Adrenal gland (tissue), 5 donors: ENCODE results near the gene P4HA2.

Experiments
- POLR2A ChIP-seq, 2 donors: fragments of 450-650 bp; IDR thresholded peaks; one replicate each; pipeline ENCODE4 v1.6.1; 2017; ENCODE audit warnings: antibody characterized with exemption in 2 of 2, mild to moderate bottlenecking in 2 of 2, moderate library complexity in 1 of 2
- TF ChIP-seq, protein P1 (sequence below), 6 experiments: fragments of 450-650 bp in 4 of 6; fragments of 200-600 bp in 2 of 6; sonication (generic) in 1 of 6; IDR thresholded peaks; 1 replicate in 5 of 6; 2 replicates in 1 of 6; pipeline versions ENCODE4 v1.5.1 to v1.8.0; 2016 to 2021; ENCODE audit warnings: antibody characterized with exemption in 6 of 6, mild to moderate bottlenecking in 2 of 6, moderate library complexity in 1 of 6
- donor health status: DM: no; HTN: no; CAD: no.

GRCh38 chr5:132266031-132266835 is 38.6 kb upstream of the P4HA2 start:
- TF ChIP-seq, protein P1, sequence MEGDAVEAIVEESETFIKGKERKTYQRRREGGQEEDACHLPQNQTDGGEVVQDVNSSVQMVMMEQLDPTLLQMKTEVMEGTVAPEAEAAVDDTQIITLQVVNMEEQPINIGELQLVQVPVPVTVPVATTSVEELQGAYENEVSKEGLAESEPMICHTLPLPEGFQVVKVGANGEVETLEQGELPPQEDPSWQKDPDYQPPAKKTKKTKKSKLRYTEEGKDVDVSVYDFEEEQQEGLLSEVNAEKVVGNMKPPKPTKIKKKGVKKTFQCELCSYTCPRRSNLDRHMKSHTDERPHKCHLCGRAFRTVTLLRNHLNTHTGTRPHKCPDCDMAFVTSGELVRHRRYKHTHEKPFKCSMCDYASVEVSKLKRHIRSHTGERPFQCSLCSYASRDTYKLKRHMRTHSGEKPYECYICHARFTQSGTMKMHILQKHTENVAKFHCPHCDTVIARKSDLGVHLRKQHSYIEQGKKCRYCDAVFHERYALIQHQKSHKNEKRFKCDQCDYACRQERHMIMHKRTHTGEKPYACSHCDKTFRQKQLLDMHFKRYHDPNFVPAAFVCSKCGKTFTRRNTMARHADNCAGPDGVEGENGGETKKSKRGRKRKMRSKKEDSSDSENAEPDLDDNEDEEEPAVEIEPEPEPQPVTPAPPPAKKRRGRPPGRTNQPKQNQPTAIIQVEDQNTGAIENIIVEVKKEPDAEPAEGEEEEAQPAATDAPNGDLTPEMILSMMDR (IDR thresholded peaks at IDR 0.05), result no peak
- no peak for TF ChIP-seq POLR2A (IDR thresholded peaks at IDR 0.05)
